Measurements from ENCODE around the gene HRC. TPM values are rescaled to one million over a fixed set of nuclear protein-coding genes. Genes with fewer than 3 reads are reported as not detected.
A peak's percentile ranks its signal among the peaks of the same experiment; 100 is the strongest.
"Not testable (repeated sequence)": the region's sequence is repeated elsewhere in the genome, so short reads cannot be mapped to it uniquely, and the experiment has no call there.

Gene HRC
- total RNA-seq, 4 donors from 2014 or later = 0.83 to 11.1 (median 4.1) TPM

DNA sequence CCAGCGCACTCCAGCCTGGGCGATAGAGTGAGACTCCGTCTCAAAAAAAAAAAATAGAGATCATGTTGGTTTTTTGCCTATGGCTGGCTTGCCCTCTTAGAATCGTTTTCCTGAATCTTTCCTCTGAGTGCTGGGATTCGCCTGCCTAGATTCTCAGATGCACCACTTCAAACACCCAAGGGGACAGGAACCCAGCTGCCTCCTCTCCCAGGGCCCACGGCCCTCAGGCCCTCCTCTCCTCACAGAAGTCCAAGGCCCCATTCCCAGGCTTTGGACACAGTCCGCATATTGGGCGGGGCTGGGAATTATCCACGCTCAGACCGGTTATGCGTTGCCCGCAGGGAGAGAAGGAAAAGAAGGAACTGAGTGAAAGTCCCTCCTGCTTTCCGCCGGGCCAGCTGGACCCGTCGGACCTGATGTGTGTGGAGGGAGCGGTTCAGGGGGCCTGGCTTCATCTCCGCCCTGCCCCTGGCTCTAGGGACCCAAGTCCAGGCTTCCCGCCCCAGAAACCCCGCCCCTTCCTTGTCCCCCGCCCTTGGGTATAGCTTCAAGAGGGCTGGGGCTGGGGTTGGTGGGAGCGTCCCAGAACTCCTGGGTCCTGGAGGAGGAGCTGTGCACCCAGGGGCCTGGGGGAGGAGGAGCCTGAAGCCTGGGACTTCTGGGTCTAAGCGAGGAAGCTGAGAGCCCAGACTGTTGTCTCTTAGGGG lies 30.0 kb downstream of the HRC start:
- H3K4me3 ChIP-seq = no peak overlapping the region
- H3K9me3 ChIP-seq = no peaks in the 10 kb centered on the region
- intact Hi-C loops (cut with DNase I) = no loop called here
- H3K36me3 ChIP-seq = no peaks in the 10 kb centered on the region
- no peak for DNase-seq (ENCODE audit: extremely low spot score)
- H3K27ac ChIP-seq (replicated peaks in 1 of 4) = no peak overlapping the region
- peaks cover 14 to 30% (median 24%) of the 10 kb centered on the region in 4 donors for H3K4me1 ChIP-seq
- TF ChIP-seq POLR2A (IDR thresholded peaks at IDR 0.05; ENCODE audit: low read depth) = no peak
- TF ChIP-seq POLR2AphosphoS5 (IDR thresholded peaks at IDR 0.05) = no peak
- no peaks in the 10 kb centered on the region for H3K27me3 ChIP-seq
- WGBS = 64% methylated on average over 8 of the region's 23 CpGs

DNA sequence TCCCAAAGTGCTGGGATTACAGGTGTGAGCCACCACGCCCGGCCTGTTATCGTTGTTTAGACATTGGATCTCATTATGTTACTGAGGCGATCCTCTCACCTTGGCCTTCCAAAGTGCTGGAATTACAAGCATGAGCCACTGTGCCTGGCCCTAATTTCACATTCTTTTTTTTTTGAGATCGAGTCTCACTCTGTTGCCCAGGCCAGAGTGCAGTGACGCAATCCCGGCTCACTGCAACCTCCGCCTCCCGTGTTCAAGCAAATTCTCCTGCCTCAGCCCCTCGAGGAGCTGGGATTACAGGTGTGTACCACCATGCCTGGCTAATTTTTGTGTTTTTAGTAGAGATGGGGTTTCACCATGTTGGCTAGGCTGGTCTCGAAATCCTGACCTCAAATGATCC lies 31.9 kb downstream of the HRC start:
- H3K36me3 ChIP-seq; H3K9me3 ChIP-seq; H3K27ac ChIP-seq (replicated peaks in 1 of 4); H3K27me3 ChIP-seq; H3K4me3 ChIP-seq; DNase-seq (ENCODE audit: extremely low spot score); intact Hi-C loops (cut with DNase I): not testable (repeated sequence)
- 94% methylated on average over 11 of the region's 11 CpGs for WGBS
- H3K4me1 ChIP-seq = peaks cover 19 to 36% (median 30%) of the 10 kb centered on the region in 4 donors

DNA sequence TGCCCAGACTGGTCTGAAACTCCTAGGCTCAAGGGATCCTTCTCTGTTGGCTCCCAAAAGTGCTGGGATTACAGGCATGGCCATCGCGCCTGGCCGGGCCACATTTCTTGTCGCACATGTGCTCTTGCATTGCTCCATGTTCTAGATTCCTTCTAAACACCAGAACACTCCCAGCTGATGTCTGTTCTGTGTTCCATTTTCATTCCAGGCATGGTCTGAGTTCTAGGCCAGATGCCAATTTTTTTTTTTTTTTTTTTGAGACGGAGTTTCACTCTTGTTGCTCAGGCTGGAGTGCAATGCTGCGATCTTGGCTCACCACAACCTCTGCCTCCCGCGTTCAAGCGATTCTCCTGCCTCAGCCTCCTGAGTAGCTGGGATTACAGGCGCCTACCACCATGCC lies 33.4 kb downstream of the HRC start:
- H3K36me3 ChIP-seq; H3K4me3 ChIP-seq; H3K27ac ChIP-seq (replicated peaks in 1 of 4); DNase-seq (ENCODE audit: extremely low spot score); H3K9me3 ChIP-seq; intact Hi-C loops (cut with DNase I); H3K27me3 ChIP-seq: not testable (repeated sequence)
- peaks cover 22 to 38% (median 31%) of the 10 kb centered on the region in 4 donors for H3K4me1 ChIP-seq
- 71% methylated on average over 10 of the region's 10 CpGs for WGBS

DNA sequence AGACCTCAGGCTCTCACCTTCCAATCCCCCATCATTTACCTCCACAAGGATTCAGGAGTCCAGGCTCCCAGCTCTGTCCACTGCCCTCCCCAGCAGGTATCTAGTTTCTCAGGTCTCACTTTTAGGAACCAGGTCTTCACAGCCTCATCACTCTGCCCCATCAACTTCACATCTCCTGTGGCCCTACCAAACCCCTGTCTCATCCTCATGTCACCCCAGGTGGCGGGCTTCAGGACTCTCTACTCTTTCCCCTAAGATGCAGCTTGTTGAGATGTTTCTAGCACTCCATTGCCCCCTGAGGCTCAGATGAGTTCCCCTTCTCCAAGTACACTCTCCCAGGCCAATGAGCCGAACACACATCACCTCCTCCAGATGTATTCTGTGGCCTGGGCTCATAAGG lies 34.3 kb downstream of the HRC start:
- no peaks in the 10 kb centered on the region for H3K27me3 ChIP-seq
- peaks cover 0 to 4% (median 0%) of the 10 kb centered on the region in 4 donors for H3K36me3 ChIP-seq
- TF ChIP-seq POLR2A (IDR thresholded peaks at IDR 0.05; ENCODE audit: low read depth) (no peak), EP300 (IDR thresholded peaks at IDR 0.05) (no peak)
- 92% methylated on average over 2 of the region's 2 CpGs for WGBS
- no peaks in the 10 kb centered on the region for H3K9me3 ChIP-seq
- peaks cover 22 to 38% (median 31%) of the 10 kb centered on the region in 4 donors for H3K4me1 ChIP-seq
- intact Hi-C loops (cut with DNase I) = no loop called here
- H3K4me3 ChIP-seq = no peak overlapping the region
- H3K27ac ChIP-seq (replicated peaks in 1 of 4) = no peak overlapping the region
- DNase-seq (ENCODE audit: extremely low spot score) = no peak

DNA sequence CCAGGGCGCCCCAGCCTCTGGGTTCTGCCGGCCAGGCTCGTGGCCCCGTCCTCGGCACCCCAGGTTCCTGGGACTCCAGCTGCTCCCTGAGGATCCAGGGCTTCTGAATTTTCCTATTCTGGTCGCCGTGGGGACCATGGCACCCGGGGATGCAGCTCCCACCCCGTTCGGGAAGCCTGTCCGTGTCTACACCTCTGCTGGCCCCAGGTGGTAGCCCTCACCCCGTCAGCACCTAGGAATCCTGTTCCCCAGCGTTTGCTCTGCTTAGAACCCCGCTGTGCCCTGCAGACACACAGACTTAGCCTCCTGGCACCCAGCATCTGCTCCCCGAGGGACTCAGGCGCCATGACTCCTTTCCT lies 34.9 kb downstream of the HRC start:
- H3K4me3 ChIP-seq = peak overlapping the region in 3 of 4 donors; percentile 69 to 86 (median 70)
- H3K36me3 ChIP-seq = peaks cover 0 to 4% (median 0%) of the 10 kb centered on the region in 4 donors
- peaks cover 22 to 37% (median 32%) of the 10 kb centered on the region in 4 donors for H3K4me1 ChIP-seq
- no peaks in the 10 kb centered on the region for H3K9me3 ChIP-seq
- no peak for DNase-seq (ENCODE audit: extremely low spot score)
- WGBS = 11% methylated on average over 16 of the region's 16 CpGs
- no peaks in the 10 kb centered on the region for H3K27me3 ChIP-seq
- TF ChIP-seq, protein P1, sequence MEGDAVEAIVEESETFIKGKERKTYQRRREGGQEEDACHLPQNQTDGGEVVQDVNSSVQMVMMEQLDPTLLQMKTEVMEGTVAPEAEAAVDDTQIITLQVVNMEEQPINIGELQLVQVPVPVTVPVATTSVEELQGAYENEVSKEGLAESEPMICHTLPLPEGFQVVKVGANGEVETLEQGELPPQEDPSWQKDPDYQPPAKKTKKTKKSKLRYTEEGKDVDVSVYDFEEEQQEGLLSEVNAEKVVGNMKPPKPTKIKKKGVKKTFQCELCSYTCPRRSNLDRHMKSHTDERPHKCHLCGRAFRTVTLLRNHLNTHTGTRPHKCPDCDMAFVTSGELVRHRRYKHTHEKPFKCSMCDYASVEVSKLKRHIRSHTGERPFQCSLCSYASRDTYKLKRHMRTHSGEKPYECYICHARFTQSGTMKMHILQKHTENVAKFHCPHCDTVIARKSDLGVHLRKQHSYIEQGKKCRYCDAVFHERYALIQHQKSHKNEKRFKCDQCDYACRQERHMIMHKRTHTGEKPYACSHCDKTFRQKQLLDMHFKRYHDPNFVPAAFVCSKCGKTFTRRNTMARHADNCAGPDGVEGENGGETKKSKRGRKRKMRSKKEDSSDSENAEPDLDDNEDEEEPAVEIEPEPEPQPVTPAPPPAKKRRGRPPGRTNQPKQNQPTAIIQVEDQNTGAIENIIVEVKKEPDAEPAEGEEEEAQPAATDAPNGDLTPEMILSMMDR (IDR thresholded peaks at IDR 0.05) = no peak
- TF ChIP-seq EP300 (IDR thresholded peaks at IDR 0.05) = no peak
- no peak for TF ChIP-seq POLR2A (IDR thresholded peaks at IDR 0.05; ENCODE audit: low read depth)
- no peak for TF ChIP-seq POLR2AphosphoS5 (IDR thresholded peaks at IDR 0.05)
- H3K27ac ChIP-seq (replicated peaks in 1 of 4) = peak overlapping the region in 1 of 4 donors; percentile 98
- intact Hi-C loops (cut with DNase I) = no loop called here

DNA sequence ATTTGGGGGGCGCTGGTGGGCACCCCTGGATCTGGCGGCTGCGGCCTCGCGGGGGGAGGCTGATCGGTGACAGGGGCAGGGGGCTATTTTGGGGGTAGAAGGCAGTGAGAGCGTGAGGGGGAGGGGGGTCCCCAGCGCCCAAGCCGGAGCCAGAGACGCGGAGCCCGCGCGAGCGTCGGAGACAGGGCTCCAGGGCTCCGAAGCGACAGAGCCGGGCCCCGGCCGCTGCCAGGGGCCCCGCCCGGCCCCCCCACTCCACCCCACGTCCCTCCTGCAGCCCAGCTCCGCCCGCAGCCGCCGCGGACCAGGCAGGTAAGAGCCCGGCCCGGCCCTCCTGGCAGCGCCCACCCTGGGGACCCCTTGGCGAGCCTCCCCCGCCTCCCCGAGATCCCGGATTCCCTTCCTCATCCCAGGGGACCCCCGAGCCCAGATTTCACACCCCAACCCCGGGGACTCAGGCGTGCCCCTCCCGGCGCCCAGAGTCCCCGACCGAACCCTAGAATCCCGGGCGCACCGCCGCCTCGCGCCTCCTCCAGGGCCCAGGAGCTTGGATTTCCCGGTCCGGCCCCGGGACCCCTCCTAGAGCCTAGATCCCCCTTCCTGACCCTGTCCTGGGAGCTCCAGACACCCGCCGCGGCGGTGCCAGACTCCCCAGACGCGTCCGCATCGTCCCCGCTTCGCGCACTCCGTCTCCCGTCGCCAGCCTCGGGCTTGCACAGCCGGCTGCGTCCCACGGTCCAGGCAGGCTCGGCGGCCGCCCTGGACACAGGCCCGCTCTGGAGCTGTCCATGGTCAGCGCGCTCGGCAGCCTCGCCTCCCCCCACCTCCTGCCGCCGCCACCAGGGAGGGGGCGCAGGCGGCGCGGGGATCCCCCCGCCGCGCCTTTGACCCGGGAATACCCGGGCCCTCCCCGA lies 35.5 kb downstream of the HRC start, which contains the start of gene PPFIA3:
Gene PPFIA3, plus strand, starts transcription at position 134 of the 914 bp plus-strand sequence. CDS start 8,330 bp downstream, outside the sequence.
- WGBS = under 1% methylated on average over 33 of the region's 90 CpGs
- H3K4me1 ChIP-seq = peaks cover 27 to 40% (median 38%) of the 10 kb centered on the region in 4 donors
- H3K27me3 ChIP-seq = no peaks in the 10 kb centered on the region
- no peak for DNase-seq (ENCODE audit: extremely low spot score)
- H3K36me3 ChIP-seq = peaks cover 0 to 4% (median 0%) of the 10 kb centered on the region in 4 donors
- intact Hi-C loops (cut with DNase I) = no loop called here
- peak within 1 kb of the TSS; percentile 92 to 99 (median 97) for H3K27ac ChIP-seq (replicated peaks in 1 of 4)
- TF ChIP-seq, protein P1 (IDR thresholded peaks at IDR 0.05) = no peak
- TF ChIP-seq POLR2AphosphoS5 (IDR thresholded peaks at IDR 0.05) (no peak), POLR2A (IDR thresholded peaks at IDR 0.05; ENCODE audit: low read depth) (no peak), EP300 (IDR thresholded peaks at IDR 0.05) (no peak)
- H3K9me3 ChIP-seq = no peaks in the 10 kb centered on the region
- peak within 1 kb of the TSS; percentile 63 to 86 (median 70) for H3K4me3 ChIP-seq
